ENCODE data around the gene C14orf93. TPM values are rescaled to one million over a fixed set of nuclear protein-coding genes. Genes with fewer than 3 reads are reported as not detected.
"Not testable (repeated sequence)": the region's sequence is repeated elsewhere in the genome, so short reads cannot be mapped to it uniquely, and the experiment has no call there.

C14orf93 gene
- total RNA-seq, 3 donors from 2014 or later (not counting 1 experiment from before 2014, with no cell fraction given), result 12.1 to 15.1 (median 13.6) TPM

- ATAC-seq, result no peak
- Histone ChIP-seq H3K4me3 (ENCODE audit: low read length) (no peak overlapping the region), H3K36me3 (ENCODE audit: control insufficient read depth, insufficient read depth, low read length) (no peaks in the 10 kb centered on the region), H3K27me3 (ENCODE audit: control insufficient read depth, insufficient read depth, low read length) (no peaks in the 10 kb centered on the region), H3K27ac (ENCODE audit: low read length) (no peak overlapping the region), H3K9me3 (ENCODE audit: control insufficient read depth, insufficient read depth, low read length) (no peaks in the 10 kb centered on the region), H3K4me1 (ENCODE audit: control insufficient read depth, insufficient read depth, low read length) (no peaks in the 10 kb centered on the region)
- no peaks in the 10 kb centered on the region for H3K4me1 Mint-ChIP-seq
- no peak for DNase-seq
- no peaks in the 10 kb centered on the region for H3K9me3 Mint-ChIP-seq
- H3K4me3 Mint-ChIP-seq, result no peak overlapping the region
- TF ChIP-seq, protein P1, sequence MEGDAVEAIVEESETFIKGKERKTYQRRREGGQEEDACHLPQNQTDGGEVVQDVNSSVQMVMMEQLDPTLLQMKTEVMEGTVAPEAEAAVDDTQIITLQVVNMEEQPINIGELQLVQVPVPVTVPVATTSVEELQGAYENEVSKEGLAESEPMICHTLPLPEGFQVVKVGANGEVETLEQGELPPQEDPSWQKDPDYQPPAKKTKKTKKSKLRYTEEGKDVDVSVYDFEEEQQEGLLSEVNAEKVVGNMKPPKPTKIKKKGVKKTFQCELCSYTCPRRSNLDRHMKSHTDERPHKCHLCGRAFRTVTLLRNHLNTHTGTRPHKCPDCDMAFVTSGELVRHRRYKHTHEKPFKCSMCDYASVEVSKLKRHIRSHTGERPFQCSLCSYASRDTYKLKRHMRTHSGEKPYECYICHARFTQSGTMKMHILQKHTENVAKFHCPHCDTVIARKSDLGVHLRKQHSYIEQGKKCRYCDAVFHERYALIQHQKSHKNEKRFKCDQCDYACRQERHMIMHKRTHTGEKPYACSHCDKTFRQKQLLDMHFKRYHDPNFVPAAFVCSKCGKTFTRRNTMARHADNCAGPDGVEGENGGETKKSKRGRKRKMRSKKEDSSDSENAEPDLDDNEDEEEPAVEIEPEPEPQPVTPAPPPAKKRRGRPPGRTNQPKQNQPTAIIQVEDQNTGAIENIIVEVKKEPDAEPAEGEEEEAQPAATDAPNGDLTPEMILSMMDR (IDR thresholded peaks at IDR 0.05), result no peak
- H3K36me3 Mint-ChIP-seq, result no peaks in the 10 kb centered on the region
- 76% methylated on average over 4 of the region's 4 CpGs for WGBS (ENCODE audit: insufficient coverage)
- H3K27me3 Mint-ChIP-seq (ENCODE audit: low read depth in 2 of 2), result no peaks in the 10 kb centered on the region
- intact Hi-C loops (cut with micrococcal nuclease), result no loop called here
- no peak overlapping the region for H3K27ac Mint-ChIP-seq
Observed at GRCh38 chr14:23015618-23016017, 5.7 kb upstream of the C14orf93 start.

DNA sequence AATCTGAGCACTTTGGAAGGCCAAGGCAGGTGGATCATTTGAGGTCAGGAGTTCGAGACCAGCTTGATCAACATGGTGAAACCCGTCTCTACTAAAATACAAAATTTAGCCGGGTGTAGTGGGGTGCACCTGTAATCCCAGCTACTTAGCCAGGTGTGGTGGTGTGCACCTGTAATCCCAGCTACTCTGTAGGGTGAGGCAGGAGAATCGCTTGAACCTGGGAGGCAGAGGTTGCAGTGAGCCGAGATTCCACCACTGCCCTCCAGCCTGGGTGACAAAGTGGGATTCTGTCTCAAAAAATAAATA is 3.8 kb upstream of the C14orf93 start:
- H3K9me3 Mint-ChIP-seq; H3K4me3 ChIP-seq (ENCODE audit: low read length); intact Hi-C loops (cut with micrococcal nuclease); ATAC-seq; H3K4me3 Mint-ChIP-seq; H3K9me3 ChIP-seq (ENCODE audit: control insufficient read depth, insufficient read depth, low read length); H3K27ac Mint-ChIP-seq; DNase-seq; H3K36me3 Mint-ChIP-seq; H3K36me3 ChIP-seq (ENCODE audit: control insufficient read depth, insufficient read depth, low read length); H3K27me3 ChIP-seq (ENCODE audit: control insufficient read depth, insufficient read depth, low read length); H3K27ac ChIP-seq (ENCODE audit: low read length); H3K27me3 Mint-ChIP-seq (ENCODE audit: low read depth in 2 of 2); H3K4me1 ChIP-seq (ENCODE audit: control insufficient read depth, insufficient read depth, low read length): not testable (repeated sequence)
- WGBS (ENCODE audit: insufficient coverage), result 95% methylated on average over 4 of the region's 5 CpGs
- H3K4me1 Mint-ChIP-seq, result peaks cover 10 to 19% of the 10 kb centered on the region in 2 donors

GRCh38 chr14:23013054-23013748 is 3.3 kb upstream of the C14orf93 start:
- H3K4me3 ChIP-seq (ENCODE audit: low read length), result no peak overlapping the region
- ATAC-seq, result no peak
- no peaks in the 10 kb centered on the region for H3K27me3 ChIP-seq (ENCODE audit: control insufficient read depth, insufficient read depth, low read length)
- no peaks in the 10 kb centered on the region for H3K27me3 Mint-ChIP-seq (ENCODE audit: low read depth in 2 of 2)
- no peaks in the 10 kb centered on the region for H3K36me3 Mint-ChIP-seq
- H3K27ac ChIP-seq (ENCODE audit: low read length), result no peak overlapping the region
- H3K4me1 ChIP-seq (ENCODE audit: control insufficient read depth, insufficient read depth, low read length), result peaks cover 7% of the 10 kb centered on the region
- no peaks in the 10 kb centered on the region for H3K9me3 ChIP-seq (ENCODE audit: control insufficient read depth, insufficient read depth, low read length)
- peak overlapping the region in 1 of 2 donors; percentile 29 for H3K27ac Mint-ChIP-seq
- H3K9me3 Mint-ChIP-seq, result no peaks in the 10 kb centered on the region
- H3K4me3 Mint-ChIP-seq, result no peak overlapping the region
- no peaks in the 10 kb centered on the region for H3K36me3 ChIP-seq (ENCODE audit: control insufficient read depth, insufficient read depth, low read length)
- WGBS (ENCODE audit: insufficient coverage), result 95% methylated on average over 6 of the region's 6 CpGs
- intact Hi-C loops (cut with micrococcal nuclease), result no loop called here
- peaks cover 13 to 22% of the 10 kb centered on the region in 2 donors for H3K4me1 Mint-ChIP-seq
- TF ChIP-seq, protein P1 (IDR thresholded peaks at IDR 0.05), result no peak
- DNase-seq, result no peak

DNA sequence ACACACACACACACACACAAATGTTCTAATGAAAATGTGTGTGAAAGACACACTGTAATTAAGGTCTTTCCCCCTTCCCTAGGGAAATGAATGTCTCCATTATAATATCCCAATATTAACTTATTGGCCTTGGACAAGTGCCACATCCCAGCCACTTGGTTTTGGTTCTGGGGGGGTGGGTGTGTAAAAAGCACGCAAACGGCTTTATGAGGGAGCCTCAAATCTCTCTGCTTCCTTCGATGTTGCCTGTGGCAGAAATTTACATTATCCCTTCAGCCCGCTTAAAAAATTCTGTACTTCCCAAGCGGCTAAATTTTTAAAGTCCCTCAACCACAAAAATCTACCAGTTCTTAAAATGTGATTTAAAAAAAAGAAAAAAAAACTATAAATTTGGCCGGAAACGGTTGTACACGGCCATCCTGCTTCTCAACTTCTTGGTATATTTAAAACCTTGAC is 432 bp downstream of the C14orf93 start:
- peak overlapping the region; percentile 66 for H3K27ac ChIP-seq (ENCODE audit: low read length)
- no peaks in the 10 kb centered on the region for H3K27me3 ChIP-seq (ENCODE audit: control insufficient read depth, insufficient read depth, low read length)
- TF ChIP-seq, protein P1 (IDR thresholded peaks at IDR 0.05), result no peak
- peak overlapping the region; percentile 66 for H3K4me3 ChIP-seq (ENCODE audit: low read length)
- peaks cover 30 to 38% of the 10 kb centered on the region in 2 donors for H3K4me1 Mint-ChIP-seq
- H3K9me3 Mint-ChIP-seq, result no peaks in the 10 kb centered on the region
- ATAC-seq (no peak), DNase-seq (no peak)
- H3K36me3 Mint-ChIP-seq, result no peaks in the 10 kb centered on the region
- peak overlapping the region; percentile 97 to 98 for H3K27ac Mint-ChIP-seq
- no peaks in the 10 kb centered on the region for H3K36me3 ChIP-seq (ENCODE audit: control insufficient read depth, insufficient read depth, low read length)
- peak overlapping the region; percentile 95 for H3K4me3 Mint-ChIP-seq
- 8% methylated on average over 3 of the region's 8 CpGs for WGBS (ENCODE audit: insufficient coverage)
- intact Hi-C loops (cut with micrococcal nuclease), result loop anchor here (5.0 kb wide), 1 partner anchor 48 kb away; the partner anchor contains the start of gene CDH24
- H3K9me3 ChIP-seq (ENCODE audit: control insufficient read depth, insufficient read depth, low read length), result no peaks in the 10 kb centered on the region
- no peaks in the 10 kb centered on the region for H3K27me3 Mint-ChIP-seq (ENCODE audit: low read depth in 2 of 2)
- H3K4me1 ChIP-seq (ENCODE audit: control insufficient read depth, insufficient read depth, low read length), result peaks cover 23% of the 10 kb centered on the region
